Activated T-cell treated with anti-CD3 and anti-CD28 coated beads for 1 hour (primary cell): ENCODE data around the gene EPS8.
"Not testable (repeated sequence)": the region's sequence is repeated elsewhere in the genome, so short reads cannot be mapped to it uniquely, and the experiment has no call there.

Source experiments
- DNase-seq: peaks from one replicate; pipeline ENCODE4 v3.0.0-alpha.2; 2020; ENCODE audit warnings: low read depth

The EPS8 gene

DNA sequence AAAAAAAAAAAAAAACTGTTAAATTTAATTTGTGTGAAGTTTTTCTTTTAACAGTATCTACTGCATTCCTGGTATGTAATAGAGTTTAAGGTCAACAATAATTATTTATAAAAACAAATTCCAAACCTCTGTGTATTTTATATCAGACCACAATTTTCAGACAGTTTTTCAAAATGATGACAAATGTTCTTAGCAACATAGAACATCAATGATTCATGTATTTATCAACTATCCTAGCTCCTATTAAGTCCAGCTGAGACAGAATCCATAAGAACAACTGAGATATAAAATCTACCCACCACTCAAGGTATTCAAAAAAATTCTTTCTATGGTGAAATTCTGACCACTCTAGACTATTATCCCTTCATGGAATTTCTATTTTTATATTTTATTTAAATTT is 144.5 kb downstream of the EPS8 start:
- no peak for DNase-seq

- DNase-seq = no peak
Measured at GRCh38 chr12:15638231-15638630, 151.0 kb downstream of the EPS8 start.

- no peak for DNase-seq
Measured at GRCh38 chr12:15636060-15636890, 152.9 kb downstream of the EPS8 start.

DNA sequence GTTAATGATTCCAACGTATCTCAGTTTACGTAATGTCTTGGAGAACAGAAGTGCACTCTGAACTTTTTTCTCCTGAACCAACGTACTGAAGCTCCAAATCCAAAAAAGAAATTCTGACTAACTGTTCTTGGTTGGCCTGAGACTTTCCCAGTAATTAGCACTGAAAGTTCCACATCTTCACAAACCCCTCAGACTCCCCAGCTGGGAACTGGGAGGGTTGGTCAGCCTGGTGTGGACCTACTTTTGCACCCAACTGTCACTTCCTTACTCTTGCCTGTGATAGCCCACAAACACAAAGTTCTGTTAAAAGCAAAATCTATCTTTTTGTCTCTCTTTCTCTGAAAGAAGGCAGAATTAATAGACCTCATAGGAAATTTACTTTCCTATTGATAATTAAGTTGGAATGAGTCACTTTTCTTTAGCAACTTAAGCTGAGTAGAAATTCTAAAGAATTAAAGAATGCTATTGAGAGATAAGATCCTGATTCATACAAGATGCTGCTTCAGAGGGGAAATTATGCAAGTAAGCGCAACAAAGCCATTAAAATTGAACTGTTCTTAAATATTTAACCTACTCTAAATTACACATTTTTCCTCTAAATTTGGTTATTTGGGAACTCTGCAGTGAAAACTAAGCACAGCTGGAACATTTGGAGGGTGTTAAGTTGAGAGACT is 155.0 kb downstream of the EPS8 start:
- no peak for DNase-seq

DNA sequence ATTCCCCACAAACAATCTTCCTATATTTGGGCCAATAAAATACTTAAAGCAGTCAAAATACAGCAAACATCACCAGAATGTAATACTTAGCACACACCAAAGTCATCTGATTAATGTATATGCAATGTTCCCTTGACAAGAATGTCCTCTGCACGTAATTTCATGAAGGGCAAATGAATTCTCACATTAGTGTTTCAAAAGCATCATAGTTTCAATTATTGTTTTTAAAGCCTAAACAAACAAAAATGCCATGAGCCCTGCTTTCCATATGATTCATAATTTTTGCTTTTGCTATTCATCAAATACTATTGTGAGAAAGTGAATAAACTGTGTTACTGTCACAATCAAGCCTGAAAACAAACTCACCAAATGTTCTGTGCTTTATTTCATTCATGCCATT is 156.0 kb downstream of the EPS8 start:
- DNase-seq = no peak

DNA sequence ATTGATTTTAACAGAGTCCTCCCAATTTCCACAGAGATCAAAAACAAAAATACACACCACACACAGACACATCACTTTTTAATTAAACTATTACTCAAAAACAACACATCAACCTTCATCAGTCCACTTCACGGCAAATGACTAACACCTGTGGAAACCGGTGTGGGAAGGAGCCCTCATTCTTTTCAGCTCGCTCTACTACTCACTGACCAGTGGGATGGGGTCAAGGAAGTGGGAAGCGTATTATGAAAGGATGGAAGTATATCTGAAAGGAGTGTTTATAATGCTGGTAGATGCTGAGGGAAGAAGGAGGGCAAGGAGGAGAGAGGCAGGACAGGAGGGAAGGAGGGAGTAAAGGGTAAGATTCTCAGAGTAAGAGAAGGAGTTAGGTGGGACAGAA is 156.5 kb downstream of the EPS8 start:
- no peak for DNase-seq

DNA sequence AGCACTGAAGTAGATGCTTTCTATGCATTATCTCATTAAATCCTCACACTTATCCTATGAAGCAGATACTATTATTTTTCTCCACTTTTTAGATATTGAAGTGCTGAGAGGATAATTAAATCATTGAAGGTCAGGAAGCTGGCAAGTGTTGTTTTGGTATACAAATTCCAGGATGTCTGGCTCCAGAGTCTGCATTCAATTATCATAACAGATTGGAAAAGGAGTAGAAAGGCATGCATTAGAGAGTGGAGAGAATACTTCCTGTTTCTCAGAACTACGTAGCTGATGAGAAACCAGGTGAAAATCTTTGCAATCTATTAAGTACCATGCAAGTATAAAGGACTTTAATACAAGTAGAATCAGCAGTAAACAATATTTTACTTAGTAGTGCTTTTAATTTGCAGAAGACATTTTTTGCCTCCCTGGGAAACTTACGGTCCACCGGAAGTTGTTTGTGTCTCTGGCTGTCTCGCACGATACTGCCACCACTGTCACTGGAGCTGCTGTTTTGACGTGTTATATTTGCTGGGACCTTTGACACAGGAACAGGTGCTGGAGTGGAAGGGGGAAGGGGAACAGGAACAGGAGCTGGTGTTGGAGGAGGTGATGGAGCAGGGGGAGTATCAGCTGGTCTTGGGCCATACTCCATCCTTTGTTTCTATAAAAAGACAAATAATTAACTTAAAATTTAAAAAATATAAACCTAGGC is 158.0 kb downstream of the EPS8 start:
- no peak for DNase-seq

DNA sequence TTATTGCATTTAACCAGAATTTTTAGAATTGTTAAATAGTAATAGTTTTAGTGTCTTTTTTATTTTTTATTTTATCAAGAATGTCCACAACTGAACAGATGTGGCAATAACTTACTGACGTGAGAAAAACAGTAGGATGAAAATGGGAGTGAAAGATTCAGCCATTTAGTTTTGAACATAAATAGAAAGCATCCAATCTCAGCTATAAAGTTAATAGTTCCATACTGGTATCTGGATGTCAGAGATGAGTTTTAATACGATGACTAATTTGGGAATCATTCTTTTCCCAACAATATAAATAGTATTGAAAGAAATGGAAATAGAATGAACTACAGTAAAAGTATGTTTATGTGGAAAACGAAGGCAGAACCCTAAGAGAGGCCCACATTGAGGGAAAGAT is 159.4 kb downstream of the EPS8 start:
- DNase-seq = no peak

- no peak for DNase-seq
Measured at GRCh38 chr12:15629108-15629507, 160.1 kb downstream of the EPS8 start.

- DNase-seq = no peak
Measured at GRCh38 chr12:15627995-15628945, 160.9 kb downstream of the EPS8 start.

GRCh38 chr12:15625075-15625474 is 164.1 kb downstream of the EPS8 start:
- DNase-seq = no peak

DNA sequence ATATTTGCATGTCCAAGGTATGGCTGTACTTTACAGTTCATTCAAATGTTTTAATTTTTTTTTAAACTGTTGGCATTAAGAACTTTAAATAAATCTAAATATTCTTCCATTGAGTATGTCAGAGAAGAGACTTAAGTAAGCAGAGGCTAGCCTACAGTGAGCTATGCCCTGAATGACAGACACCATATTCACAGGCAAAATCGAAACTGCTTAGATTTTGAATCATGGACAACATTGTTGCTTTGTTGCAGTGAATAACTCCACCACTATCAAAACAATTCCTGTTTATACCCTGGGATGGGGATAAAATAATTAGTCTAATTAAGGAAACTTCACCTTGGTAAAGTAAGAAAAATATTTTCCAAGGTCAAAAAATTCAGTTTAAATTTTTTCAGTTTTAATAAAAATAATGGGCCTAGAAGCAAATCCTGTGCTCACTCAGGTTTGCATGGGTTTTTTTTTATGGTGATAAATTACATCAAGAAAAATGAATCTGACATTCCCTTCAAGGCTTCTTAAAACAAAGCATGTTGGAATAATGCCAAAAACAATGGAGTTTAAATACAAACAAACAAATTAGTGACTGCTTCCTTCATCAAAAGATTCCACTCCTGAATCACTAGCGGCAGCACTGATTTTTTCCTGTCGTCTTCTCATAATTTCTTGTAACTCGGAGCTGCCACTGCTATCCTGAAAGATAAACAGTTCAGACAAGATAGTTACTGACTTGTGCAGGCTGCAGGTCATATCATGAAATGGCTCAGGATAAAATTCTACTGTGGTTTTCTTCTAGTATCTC is 168.2 kb downstream of the EPS8 start:
- DNase-seq = no peak

GRCh38 chr12:15616495-15616894 is 172.7 kb downstream of the EPS8 start:
- not testable (repeated sequence) for DNase-seq

- DNase-seq = no peak
Measured at GRCh38 chr12:15613981-15614380, 175.2 kb downstream of the EPS8 start.

DNA sequence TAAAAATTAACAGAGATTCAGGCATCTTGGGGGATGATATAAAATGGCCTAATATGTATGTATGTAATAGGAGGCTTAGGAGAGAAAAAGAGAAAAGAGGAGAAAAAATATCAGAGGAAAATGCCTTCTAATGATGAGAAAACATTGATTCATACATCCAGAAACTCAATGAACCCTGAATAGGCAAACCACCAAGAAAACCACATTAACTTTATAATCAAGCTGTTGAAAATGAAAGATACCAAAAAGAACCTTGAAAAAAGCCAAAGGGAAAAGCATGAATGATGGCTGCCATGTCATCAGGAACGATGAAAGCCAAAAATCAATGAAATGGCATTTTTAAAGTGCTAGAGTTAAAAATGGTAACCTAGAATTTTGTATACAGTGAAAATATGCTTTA is 180.2 kb downstream of the EPS8 start:
- DNase-seq = no peak

DNA sequence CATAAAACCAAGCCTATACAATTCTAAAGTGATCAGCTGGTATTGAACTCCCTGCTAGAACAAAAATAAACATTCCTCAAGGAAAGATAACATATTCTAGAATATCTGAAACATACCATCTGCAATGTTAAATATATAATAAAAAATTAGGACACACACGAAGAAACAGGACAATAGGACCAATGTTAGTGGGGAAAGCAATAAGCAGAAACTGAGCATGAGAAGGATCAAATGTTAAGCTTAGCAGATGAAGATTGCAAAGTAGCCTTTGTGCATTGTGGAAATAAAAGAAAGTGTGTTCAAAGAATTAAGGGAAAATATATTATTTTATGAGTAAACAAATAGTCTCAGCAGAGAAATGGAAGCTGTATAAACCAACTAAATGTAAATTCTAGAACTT is 180.8 kb downstream of the EPS8 start:
- DNase-seq = no peak

DNA sequence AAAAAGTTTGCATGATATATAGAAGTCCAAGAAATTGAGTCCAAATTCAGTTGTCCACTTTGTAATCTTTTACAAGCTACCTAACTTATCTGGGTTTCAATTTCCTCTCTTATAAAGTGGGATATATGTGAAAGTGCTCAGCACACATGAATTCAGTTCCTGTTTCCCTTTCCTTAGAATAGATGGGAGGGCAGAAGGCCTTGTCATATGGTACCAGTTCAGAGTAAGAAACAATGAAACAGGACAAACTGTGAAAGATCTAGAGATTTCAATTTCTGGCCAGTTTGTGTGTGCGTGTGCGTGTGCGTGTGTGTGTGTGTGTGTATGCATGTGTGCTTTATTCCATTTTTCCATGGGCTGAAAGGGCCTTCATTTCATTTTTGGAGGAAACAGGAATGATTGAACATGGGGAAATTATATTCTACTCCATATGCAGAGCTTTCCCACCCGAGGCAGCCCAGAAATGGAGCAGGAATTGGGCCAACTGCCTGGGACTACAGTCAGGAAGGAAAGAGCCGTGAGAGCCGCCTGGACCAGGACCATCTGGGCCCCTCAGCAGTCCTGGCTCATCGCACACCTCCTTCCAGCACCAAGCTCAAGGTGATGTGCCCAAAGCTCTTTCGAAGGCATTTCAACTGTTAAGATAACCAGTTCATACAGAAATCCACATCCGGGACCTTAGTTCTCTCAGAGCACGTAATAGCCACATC is 183.2 kb downstream of the EPS8 start:
- no peak for DNase-seq

GRCh38 chr12:15603474-15604085 is 185.6 kb downstream of the EPS8 start:
- DNase-seq = no peak

DNA sequence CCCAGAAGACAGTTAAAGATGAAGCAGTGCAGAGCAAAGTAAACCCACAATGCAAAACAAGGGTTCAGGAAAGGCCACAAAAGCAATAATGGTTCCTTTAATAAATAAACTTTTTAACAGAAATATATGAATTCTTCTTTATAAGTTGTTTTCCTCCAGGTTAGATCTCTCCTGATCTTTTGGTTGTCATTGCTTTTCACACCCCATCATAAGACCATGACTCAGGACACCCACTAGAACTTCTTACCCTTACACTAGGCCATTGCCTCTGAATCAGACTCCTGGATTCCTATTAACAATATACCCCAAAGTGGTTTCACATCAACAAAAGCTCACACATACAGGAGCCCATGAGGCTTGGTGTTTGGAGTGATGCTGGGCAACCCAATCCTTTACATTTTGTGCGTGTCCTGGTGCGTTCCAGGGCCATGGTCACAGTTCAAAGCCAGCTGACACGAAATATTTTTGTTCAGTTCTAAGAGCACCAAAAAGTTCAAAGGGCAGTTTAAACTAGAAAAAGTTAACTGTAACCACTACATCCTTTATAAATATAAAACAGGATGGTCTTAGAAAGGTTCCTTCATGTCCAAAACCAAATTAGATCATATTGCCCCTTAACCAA is 187.0 kb downstream of the EPS8 start:
- no peak for DNase-seq
